Renal cortical epithelial cell (primary cell): ENCODE data around the gene KRTAP5-5. TPM values are rescaled to one million over a fixed set of nuclear protein-coding genes. Genes with fewer than 3 reads are reported as not detected.
"Not testable (repeated sequence)": the region's sequence is repeated elsewhere in the genome, so short reads cannot be mapped to it uniquely, and the experiment has no call there.

Source experiments
- DNase-seq: peaks from one replicate; pipeline ENCODE4 v3.0.0-alpha.2; 2011; ENCODE audit warnings: low read depth
- total RNA-seq: library from RNA; depleted of rRNA; stranded (reverse); fragments of >200 nt; gene quantifications from 2 replicates; pipeline ENCODE4 v1.2.3, GENCODE V29; 2014

KRTAP5-5 gene
- total RNA-seq, 1 donor from 2014 or later, result not detected

GRCh38 chr11:1642288-1643145 is 12.9 kb downstream of the KRTAP5-5 start:
- DNase-seq, result no peak

- no peak for DNase-seq
Measured at GRCh38 chr11:1643146-1643690, 13.6 kb downstream of the KRTAP5-5 start.

DNA sequence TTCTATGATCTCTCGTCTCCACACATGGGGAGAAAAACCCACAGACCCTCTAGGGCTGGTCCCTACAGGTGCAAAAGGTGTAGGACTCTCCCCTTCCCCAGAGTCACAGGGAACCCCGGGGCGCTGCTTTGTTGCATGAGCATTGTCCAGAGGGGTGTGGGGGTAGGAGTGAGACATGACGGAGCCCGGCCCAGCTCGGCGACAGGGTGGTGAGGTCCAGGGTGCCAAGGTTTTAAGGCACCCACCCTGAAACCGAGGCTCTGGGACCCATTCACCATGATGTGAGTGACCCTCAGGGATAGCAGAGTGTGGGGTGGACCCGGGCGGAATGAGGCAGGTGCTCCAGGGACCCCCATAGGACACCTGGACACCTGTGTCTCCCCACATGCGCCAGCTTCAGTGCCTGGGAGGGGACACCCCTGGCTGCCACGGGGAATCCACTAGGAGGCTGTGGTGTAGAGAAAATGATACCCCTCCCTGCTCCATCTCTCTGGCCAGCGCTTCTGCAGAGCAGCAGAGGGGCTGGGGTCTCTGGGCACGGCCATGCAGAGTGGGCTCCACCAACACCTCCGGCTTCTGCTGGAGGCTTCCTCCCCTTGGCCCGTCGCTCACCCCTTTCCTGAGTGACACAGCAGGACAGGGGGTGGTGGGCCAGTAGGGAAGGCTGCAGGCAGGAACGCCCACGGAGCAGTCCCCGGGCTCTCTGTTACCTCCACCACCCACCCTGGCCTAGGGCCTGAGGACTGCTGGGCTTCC is 15.2 kb downstream of the KRTAP5-5 start:
- no peak for DNase-seq

GRCh38 chr11:1645357-1645821 is 15.8 kb downstream of the KRTAP5-5 start:
- DNase-seq, result no peak

- not testable (repeated sequence) for DNase-seq
Measured at GRCh38 chr11:1646540-1646939, 17.0 kb downstream of the KRTAP5-5 start.

GRCh38 chr11:1647901-1648652 is 18.5 kb downstream of the KRTAP5-5 start:
- no peak for DNase-seq

DNA sequence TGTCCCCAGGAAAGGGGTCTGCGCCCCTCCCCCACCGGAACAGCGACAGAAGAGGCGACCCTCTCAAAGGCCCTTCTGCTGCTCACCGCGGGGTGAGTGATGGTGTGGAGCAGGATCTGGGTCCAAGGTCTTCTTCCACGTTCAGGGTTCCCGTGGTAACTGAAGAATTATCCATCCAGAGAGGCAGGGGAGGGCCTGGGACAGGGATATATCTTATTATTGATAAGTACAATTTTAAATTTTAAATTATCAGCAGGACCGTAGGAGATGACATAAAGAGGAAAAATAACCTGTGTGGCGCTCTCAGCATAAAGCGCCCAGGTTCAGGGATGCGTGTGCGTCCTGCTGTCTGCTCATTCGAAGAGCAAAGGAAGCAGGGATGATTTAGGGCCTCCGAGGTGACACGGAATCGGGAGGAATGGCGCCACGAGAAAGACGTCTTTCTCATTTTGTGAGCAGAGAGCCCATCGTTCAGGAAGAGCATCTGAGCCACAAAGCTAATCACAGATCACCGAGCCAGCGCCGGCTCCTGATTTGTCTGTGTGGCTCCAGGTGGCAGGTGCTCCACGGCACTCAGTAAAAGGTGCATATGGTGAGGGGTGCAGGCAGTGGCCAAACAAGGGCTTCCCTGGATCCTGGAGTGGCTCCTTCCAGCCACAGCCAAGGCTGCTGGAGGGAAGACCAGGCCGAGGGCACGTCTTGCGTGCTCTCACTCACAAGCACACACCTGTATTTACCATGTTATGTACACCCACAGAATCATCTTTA is 19.3 kb downstream of the KRTAP5-5 start:
- DNase-seq, result no peak

GRCh38 chr11:1650034-1650917 is 20.7 kb downstream of the KRTAP5-5 start:
- DNase-seq, result no peak

GRCh38 chr11:1650918-1651262 is 21.3 kb downstream of the KRTAP5-5 start:
- no peak for DNase-seq

DNA sequence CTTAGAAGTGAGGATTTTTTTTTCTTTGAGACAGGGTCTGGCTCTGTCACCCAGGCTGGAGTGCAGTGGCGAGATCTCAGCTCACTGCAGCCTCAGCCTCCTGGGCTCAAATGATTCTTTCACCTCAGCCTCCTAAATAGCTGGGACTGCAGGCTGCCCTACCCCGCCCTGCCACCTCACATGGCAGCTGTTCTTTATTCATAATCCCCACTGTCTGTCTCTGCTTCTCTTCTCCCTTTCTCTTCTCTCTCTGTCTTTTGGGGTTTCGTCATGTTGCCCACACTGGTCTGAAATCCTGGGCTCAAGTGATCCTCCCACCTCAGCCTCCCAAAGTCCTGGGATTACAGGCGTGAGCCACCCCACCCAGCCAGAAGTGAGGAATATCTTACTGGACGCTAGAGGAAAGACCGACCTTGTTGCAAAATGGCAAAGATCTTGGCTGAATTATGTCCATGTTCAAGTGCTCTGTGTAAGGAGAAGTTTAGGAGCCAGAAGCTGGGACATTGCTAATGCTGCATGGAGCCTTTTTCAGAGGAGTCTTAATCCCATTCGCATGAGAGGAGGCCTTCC is 21.9 kb downstream of the KRTAP5-5 start:
- no peak for DNase-seq

GRCh38 chr11:1652026-1652425 is 22.5 kb downstream of the KRTAP5-5 start:
- no peak for DNase-seq

DNA sequence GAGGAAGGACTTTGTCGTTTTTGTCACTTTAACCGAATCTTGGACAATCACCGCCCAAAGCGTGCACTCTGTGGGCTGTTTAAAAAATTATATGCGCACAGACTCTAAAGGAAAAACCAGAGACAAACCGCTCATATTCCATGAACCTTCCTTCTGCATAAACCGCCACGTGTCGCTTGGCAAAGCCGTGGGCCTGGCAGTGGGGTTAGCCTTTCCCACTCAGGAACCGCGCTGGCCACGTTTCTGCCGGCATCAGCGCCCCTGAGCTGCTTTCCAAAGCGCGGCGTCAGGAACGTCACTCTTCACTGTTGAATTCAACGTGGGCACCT is 22.8 kb downstream of the KRTAP5-5 start:
- no peak for DNase-seq

DNA sequence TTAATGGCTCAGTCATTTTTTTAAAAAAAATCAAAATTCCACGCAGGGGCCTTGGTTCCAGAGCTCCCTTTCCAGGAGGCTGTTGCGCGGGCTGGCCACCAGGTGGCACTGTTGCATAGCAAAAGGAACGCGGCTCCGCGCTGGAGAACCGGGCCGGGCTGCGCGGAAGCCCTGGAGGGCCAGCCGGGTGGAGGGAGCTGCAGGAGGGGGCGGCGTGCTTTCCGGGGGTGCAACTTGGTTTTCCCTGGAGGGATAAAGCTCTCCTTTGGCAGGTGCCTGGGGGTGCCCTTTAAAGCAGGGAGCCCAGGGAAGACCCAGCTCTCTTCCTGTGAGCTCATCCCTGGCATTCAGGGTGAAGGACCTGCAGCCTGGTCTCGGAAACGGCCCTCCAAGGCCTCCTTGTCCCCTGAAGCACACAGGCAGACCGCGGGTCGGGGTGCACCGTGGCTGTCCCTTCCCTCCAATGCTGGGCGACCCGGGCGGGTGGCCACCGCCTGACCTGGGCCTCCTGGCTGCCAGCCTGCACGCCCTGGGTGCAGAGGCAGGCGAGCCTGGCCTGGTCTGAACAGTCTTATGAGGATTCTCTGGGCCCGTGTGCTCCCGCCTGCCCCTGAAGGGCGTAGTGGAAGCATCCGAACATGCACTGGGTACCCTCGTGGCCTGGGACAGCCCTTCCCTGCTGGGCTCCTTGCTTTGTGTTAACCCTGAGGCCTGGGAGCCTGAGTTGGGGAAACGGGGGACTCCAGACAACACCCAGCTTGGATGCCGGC is 23.4 kb downstream of the KRTAP5-5 start:
- no peak for DNase-seq

- DNase-seq, result no peak
Measured at GRCh38 chr11:1653541-1654387, 24.2 kb downstream of the KRTAP5-5 start.

- DNase-seq, result no peak
Measured at GRCh38 chr11:1654388-1655167, 25.0 kb downstream of the KRTAP5-5 start.

DNA sequence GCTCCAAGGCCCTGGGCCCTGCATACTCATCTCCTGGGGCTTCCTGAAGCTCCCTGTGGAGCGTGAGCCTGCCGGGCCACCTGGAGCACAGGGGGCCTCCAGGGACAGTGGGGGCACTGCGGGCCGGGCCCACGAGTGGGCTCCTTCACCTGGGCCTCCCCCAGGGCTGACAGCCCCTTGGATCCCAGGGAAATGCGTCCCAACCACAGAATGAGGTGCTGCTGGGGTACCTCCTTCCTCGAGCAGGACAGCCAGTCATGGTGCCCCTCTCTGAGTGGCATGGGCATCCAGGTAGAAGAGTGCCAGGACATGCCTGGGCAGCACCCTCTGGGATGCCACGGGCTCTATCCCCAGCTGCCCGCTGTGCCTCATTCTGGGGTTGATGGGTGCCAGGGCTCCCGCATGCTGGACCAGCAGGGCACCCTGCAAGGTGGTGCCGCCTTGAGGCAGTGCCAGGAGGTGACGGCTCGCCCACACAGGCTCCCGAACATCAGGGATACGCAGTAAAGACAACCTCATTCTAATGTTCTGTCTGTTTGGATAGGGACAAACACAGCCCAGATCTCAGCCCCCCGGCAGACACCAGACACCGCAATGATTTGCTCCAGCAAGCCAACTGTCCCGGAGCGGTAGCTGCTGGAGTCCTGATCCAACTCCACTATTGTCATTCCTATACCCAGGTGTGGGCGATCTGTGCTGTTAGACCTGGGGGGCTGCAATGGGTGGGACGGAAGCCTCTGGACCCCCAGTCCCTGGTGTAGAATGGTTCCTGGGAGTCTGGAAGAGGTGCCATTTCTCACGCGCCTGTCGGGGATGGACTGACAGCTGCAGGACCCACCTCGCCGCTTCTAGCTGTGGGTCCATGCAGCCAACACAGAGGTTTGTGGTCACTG is 25.8 kb downstream of the KRTAP5-5 start:
- no peak for DNase-seq
